Thyroid gland (tissue), 4 donors: ENCODE data around the gene NXN. TPM values are rescaled to one million over a fixed set of nuclear protein-coding genes. Genes with fewer than 3 reads are reported as not detected.
"Not testable (repeated sequence)": the region's sequence is repeated elsewhere in the genome, so short reads cannot be mapped to it uniquely, and the experiment has no call there.

ENCODE experiments used
- DNase-seq, 2 donors: peaks; one replicate each; pipeline ENCODE4 v3.0.0-alpha.2; 2019
- H3K27ac ChIP-seq, 3 donors: fragments of 200-600 bp; sonication (generic); 1 replicate in 2 of 3; 2 replicates in 1 of 3; pipeline ENCODE4 v1.5.1; 2016 to 2019; ENCODE audit warnings: mild to moderate bottlenecking in 1 of 3, moderate library complexity in 1 of 3
- H3K27me3 ChIP-seq: fragments of 200-600 bp; sonication (generic); one replicate; pipeline ENCODE4 v1.5.1; 2019
- H3K36me3 ChIP-seq, 2 donors: fragments of 200-600 bp; sonication (generic); one replicate each; pipeline ENCODE4 v1.5.1; 2016 to 2019
- H3K4me1 ChIP-seq, 2 donors: fragments of 200-600 bp; sonication (generic); one replicate each; pipeline ENCODE4 v1.5.1; 2017 to 2019
- H3K4me3 ChIP-seq, 3 donors: fragments of 200-600 bp; sonication (generic); replicated peaks in 1 of 3; 1 replicate in 2 of 3; 2 replicates in 1 of 3; pipeline ENCODE4 v1.5.1; 2016; ENCODE audit warnings: mild to moderate bottlenecking in 1 of 3
- H3K9me3 ChIP-seq: fragments of 200-600 bp; sonication (generic); one replicate; pipeline ENCODE4 v1.5.1; 2017
- POLR2A ChIP-seq, 2 donors: fragments of 450-650 bp; IDR thresholded peaks; one replicate each; pipeline ENCODE4 v1.6.1; 2017; ENCODE audit warnings: antibody characterized with exemption in 2 of 2, mild to moderate bottlenecking in 2 of 2, moderate library complexity in 1 of 2
- WGBS, 2 donors: methylation state at CpG; one replicate each; pipeline ENCODE4 v1.1.5; 2017; 5-methylcytosine and 5-hydroxymethylcytosine counted together
- intact Hi-C: fragments of 100-400 bp; cut with DNase I; formaldehyde crosslinking; loops from one replicate; pipeline ENCODE4 v1.15.1; 2023
- total RNA-seq, 4 donors: library from RNA; depleted of rRNA; stranded (reverse); fragments of >200 nt; gene quantifications; one replicate each; pipeline ENCODE4 v1.2.3, GENCODE V29; 2016
- TF ChIP-seq, protein P1 (sequence below), 6 experiments: fragments of 200-600 bp in 3 of 6; fragments of 450-650 bp in 3 of 6; sonication (generic) in 3 of 6; IDR thresholded peaks; one replicate each; pipeline ENCODE4 v1.5.1; 2016 to 2019; ENCODE audit warnings: antibody characterized with exemption in 6 of 6, mild to moderate bottlenecking in 2 of 6, inconsistent platforms in 1 of 6, moderate library complexity in 1 of 6

NXN gene
- total RNA-seq, 4 donors from 2014 or later: 14.5 to 18.3 (median 17.2) TPM

DNA sequence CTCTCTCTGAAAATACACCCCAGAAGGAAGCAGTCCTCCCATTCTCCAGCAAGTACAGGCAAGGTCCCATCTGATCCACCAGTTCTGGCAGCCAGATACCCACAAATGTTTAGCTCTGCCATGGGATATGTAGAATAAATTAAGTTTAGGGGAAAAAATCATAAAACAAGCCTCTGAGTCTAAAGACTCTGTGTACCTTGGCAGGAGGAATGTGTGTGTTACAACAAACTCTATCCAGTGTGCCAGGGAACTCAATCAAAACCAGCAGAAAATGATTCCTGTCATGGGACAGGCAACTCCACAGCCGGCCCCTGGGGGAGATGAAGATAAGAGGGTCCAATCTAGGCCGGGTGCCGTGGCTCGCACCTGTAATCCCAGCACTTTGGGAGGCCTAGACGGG, 124.0 kb downstream of the NXN start:
- DNase-seq: no peak
- TF ChIP-seq, protein P1, sequence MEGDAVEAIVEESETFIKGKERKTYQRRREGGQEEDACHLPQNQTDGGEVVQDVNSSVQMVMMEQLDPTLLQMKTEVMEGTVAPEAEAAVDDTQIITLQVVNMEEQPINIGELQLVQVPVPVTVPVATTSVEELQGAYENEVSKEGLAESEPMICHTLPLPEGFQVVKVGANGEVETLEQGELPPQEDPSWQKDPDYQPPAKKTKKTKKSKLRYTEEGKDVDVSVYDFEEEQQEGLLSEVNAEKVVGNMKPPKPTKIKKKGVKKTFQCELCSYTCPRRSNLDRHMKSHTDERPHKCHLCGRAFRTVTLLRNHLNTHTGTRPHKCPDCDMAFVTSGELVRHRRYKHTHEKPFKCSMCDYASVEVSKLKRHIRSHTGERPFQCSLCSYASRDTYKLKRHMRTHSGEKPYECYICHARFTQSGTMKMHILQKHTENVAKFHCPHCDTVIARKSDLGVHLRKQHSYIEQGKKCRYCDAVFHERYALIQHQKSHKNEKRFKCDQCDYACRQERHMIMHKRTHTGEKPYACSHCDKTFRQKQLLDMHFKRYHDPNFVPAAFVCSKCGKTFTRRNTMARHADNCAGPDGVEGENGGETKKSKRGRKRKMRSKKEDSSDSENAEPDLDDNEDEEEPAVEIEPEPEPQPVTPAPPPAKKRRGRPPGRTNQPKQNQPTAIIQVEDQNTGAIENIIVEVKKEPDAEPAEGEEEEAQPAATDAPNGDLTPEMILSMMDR (IDR thresholded peaks at IDR 0.05): no peak
- no peak for TF ChIP-seq POLR2A (IDR thresholded peaks at IDR 0.05)
- no peak overlapping the region for H3K27ac ChIP-seq
- H3K27me3 ChIP-seq: no peaks in the 10 kb centered on the region
- peaks cover 0 to 13% of the 10 kb centered on the region in 2 donors for H3K4me1 ChIP-seq
- WGBS, 2 donors: 56 to 79% methylated on average over 5 of the region's 5 CpGs
- no peaks in the 10 kb centered on the region for H3K9me3 ChIP-seq
- no peak overlapping the region for H3K4me3 ChIP-seq
- intact Hi-C loops: no loop called here
- H3K36me3 ChIP-seq: no peaks in the 10 kb centered on the region

GRCh38 chr17:852850-853249, 126.7 kb downstream of the NXN start:
- H3K36me3 ChIP-seq, H3K9me3 ChIP-seq, H3K4me1 ChIP-seq, H3K4me3 ChIP-seq, DNase-seq, intact Hi-C loops, H3K27me3 ChIP-seq, H3K27ac ChIP-seq: not testable (repeated sequence)
- WGBS, 2 donors: 96 to 98% methylated on average over 9 of the region's 9 CpGs

DNA sequence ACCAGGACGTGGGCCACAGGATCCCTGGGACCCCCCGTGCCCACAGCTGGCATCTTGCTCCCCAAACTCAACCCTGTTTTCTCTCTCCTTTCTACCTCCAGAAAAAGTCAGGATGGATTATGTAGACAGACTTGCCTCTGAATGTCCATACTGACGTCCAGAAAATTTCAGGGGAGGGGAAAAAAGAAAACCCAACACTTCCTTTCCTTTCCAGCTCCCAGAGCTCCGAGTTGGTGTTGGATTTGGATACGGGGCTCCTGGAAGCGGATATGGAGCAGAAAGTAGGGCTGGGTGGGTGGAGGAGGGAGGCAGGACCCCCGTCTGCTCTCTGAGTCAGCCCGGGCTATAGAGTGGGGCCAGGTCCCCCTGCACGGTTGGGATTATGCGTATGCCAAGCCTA, 127.2 kb downstream of the NXN start:
- intact Hi-C loops: no loop called here
- Histone ChIP-seq H3K4me1 (peaks cover 0 to 7% of the 10 kb centered on the region in 2 donors), H3K9me3 (no peaks in the 10 kb centered on the region), H3K27me3 (no peaks in the 10 kb centered on the region), H3K36me3 (no peaks in the 10 kb centered on the region), H3K4me3 (no peak overlapping the region), H3K27ac (no peak overlapping the region)
- DNase-seq: no peak
- TF ChIP-seq, protein P1 (IDR thresholded peaks at IDR 0.05): no peak
- TF ChIP-seq POLR2A (IDR thresholded peaks at IDR 0.05): no peak
- 86% methylated on average over 10 of the region's 10 CpGs for WGBS, 2 donors

- H3K9me3 ChIP-seq: no peaks in the 10 kb centered on the region
- H3K27me3 ChIP-seq: no peaks in the 10 kb centered on the region
- H3K27ac ChIP-seq: no peak overlapping the region
- intact Hi-C loops: no loop called here
- peaks cover 0 to 7% of the 10 kb centered on the region in 2 donors for H3K4me1 ChIP-seq
- no peaks in the 10 kb centered on the region for H3K36me3 ChIP-seq
- TF ChIP-seq, protein P1 (IDR thresholded peaks at IDR 0.05): no peak
- TF ChIP-seq POLR2A (IDR thresholded peaks at IDR 0.05): no peak
- WGBS, 2 donors: 82 to 90% methylated on average over 11 to 13 of the region's 13 CpGs
- H3K4me3 ChIP-seq: no peak overlapping the region
- DNase-seq: no peak
These were observed 127.7 kb downstream of the NXN start for GRCh38 chr17:851924-852323.

DNA sequence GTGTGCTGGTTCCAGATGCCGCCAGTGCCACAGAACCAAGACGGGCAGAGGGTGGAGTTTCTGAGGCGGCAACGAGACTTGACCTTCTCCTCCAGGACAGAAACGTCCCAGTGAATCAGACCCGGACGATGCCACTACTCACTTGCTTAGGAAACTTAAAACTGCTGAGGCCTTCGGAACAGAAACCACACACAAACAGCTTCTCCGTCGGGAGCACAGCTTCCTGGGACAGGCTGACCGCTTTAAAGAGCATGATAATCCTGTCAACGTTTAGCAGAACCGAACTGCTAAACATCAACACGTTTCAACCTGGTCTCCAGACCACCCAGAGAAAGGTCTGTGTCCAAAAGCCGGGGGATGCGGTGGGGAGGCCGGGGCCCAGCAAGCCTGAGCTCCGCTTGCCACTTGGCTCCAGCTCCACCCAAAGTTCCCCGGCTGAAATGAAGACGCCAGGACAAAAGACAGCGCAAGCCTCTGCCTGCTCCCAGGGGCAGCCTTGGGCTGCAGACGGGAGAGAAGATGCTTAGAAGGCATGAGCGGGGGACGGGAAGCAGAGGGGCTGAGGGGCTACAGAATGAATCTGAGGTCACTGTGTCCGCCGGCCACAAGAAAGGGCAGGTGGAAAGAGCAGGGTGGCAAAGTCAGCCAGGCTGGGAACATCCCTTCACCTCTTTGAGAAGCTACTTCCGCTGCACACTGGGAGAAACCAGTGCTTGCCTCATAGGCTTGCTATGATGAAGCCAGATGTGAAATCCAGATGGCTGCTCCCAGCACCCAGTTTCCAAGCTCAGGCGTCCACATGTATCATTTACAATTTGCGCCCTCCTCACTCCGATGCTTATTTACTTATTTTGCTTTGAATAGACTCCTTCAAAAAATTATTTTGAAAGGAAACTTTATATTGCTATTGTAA, 128.5 kb downstream of the NXN start:
- intact Hi-C loops: no loop called here
- WGBS, 2 donors: 71 to 77% methylated on average over 30 of the region's 30 CpGs
- Histone ChIP-seq H3K36me3 (no peaks in the 10 kb centered on the region), H3K27me3 (no peaks in the 10 kb centered on the region), H3K4me3 (no peak overlapping the region), H3K27ac (no peak overlapping the region), H3K9me3 (no peaks in the 10 kb centered on the region), H3K4me1 (peaks cover 0 to 7% of the 10 kb centered on the region in 2 donors)
- no peak for TF ChIP-seq POLR2A (IDR thresholded peaks at IDR 0.05)
- TF ChIP-seq, protein P1 (IDR thresholded peaks at IDR 0.05): no peak
- DNase-seq: no peak
